ENCODE measurements around the gene SLC37A3. TPM values are rescaled to one million over a fixed set of nuclear protein-coding genes. Genes with fewer than 3 reads are reported as not detected.

Gene SLC37A3
- total RNA-seq, 1 experiment from 2014 or later = 52.7 TPM

GRCh38 chr7:140295224-140295738 is 103.0 kb downstream of the SLC37A3 start:
- TF ChIP-seq, protein P1, sequence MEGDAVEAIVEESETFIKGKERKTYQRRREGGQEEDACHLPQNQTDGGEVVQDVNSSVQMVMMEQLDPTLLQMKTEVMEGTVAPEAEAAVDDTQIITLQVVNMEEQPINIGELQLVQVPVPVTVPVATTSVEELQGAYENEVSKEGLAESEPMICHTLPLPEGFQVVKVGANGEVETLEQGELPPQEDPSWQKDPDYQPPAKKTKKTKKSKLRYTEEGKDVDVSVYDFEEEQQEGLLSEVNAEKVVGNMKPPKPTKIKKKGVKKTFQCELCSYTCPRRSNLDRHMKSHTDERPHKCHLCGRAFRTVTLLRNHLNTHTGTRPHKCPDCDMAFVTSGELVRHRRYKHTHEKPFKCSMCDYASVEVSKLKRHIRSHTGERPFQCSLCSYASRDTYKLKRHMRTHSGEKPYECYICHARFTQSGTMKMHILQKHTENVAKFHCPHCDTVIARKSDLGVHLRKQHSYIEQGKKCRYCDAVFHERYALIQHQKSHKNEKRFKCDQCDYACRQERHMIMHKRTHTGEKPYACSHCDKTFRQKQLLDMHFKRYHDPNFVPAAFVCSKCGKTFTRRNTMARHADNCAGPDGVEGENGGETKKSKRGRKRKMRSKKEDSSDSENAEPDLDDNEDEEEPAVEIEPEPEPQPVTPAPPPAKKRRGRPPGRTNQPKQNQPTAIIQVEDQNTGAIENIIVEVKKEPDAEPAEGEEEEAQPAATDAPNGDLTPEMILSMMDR (conservative IDR thresholded peaks at IDR 0.05) = no peak
- Mint-ChIP-seq H3K27ac (no peak overlapping the region), H3K36me3 (ENCODE audit: insufficient read depth in 1 of 3, low read depth in 3 of 3) (no peaks in the 10 kb centered on the region), H3K4me1 (no peaks in the 10 kb centered on the region), H3K4me3 (no peak overlapping the region), H3K27me3 (ENCODE audit: low read depth) (no peaks in the 10 kb centered on the region), H3K9me3 (no peaks in the 10 kb centered on the region)
- H3K79me1 ChIP-seq (ENCODE audit: insufficient read depth, low read depth, low read length, poor library complexity, severe bottlenecking) = no peaks in the 10 kb centered on the region
- H3K79me2 ChIP-seq (ENCODE audit: insufficient read depth, low read length) = no peaks in the 10 kb centered on the region
- no peak overlapping the region for H2AFZ ChIP-seq (ENCODE audit: low read length)
- H2BK20ac ChIP-seq (ENCODE audit: low read depth, low read length, poor library complexity, severe bottlenecking) = no peak overlapping the region
- no peak overlapping the region for H2BK120ac ChIP-seq (ENCODE audit: low read depth, low read length, poor library complexity, severe bottlenecking)
- no peak overlapping the region for H3K27ac ChIP-seq (ENCODE audit: insufficient read length, low read depth, low read length)
- H3K4me2 ChIP-seq (ENCODE audit: insufficient read depth, insufficient read length, low read length) = no peak overlapping the region
- no peak overlapping the region for H3K18ac ChIP-seq (ENCODE audit: insufficient read length, low read depth, low read length)
- H3K9ac ChIP-seq (ENCODE audit: extremely low read depth, insufficient read length, low read length) = no peak overlapping the region
- no peaks in the 10 kb centered on the region for H3K23me2 ChIP-seq (ENCODE audit: insufficient read length, low read depth, low read length, poor library complexity, severe bottlenecking)
- WGBS (ENCODE audit: extremely low coverage, insufficient read length, low lambda C conversion rate) = no CpG with 5 or more reads among the region's 8 CpGs
- no peak overlapping the region for H3T11ph ChIP-seq (ENCODE audit: low read length)
- H3K9me3 ChIP-seq (ENCODE audit: control insufficient read depth, low read depth, low read length) = no peaks in the 10 kb centered on the region
- no peak overlapping the region for H3K14ac ChIP-seq (ENCODE audit: insufficient read depth, low read length)
- H3K56ac ChIP-seq (ENCODE audit: insufficient read length, low read depth, low read length) = no peak overlapping the region
- H2BK15ac ChIP-seq (ENCODE audit: low read depth, low read length) = no peak overlapping the region
- H2BK12ac ChIP-seq (ENCODE audit: insufficient read length, low read depth, low read length) = no peak overlapping the region
- no peak overlapping the region for H4K91ac ChIP-seq (ENCODE audit: insufficient read length, low read depth, low read length)
- H4K20me1 ChIP-seq (ENCODE audit: control insufficient read depth, insufficient read depth, insufficient read length) = no peaks in the 10 kb centered on the region
- H2AK5ac ChIP-seq (ENCODE audit: insufficient read length, low read length) = no peak overlapping the region
- H3K27me3 ChIP-seq (ENCODE audit: insufficient read depth, low read length) = no peaks in the 10 kb centered on the region
- no peak overlapping the region for H3K23ac ChIP-seq (ENCODE audit: insufficient read length, low read depth, low read length)
- H3K4me1 ChIP-seq (ENCODE audit: insufficient read depth, low read length) = no peaks in the 10 kb centered on the region
- H2BK5ac ChIP-seq (ENCODE audit: insufficient read length, low read length) = no peak overlapping the region
- no peak for DNase-seq
- no peak overlapping the region for H4K5ac ChIP-seq (ENCODE audit: insufficient read length, low read depth, low read length)
- H3K4ac ChIP-seq (ENCODE audit: low read depth, low read length) = no peak overlapping the region
- H4K8ac ChIP-seq (replicated peaks; ENCODE audit: insufficient read length, low read depth, low read length) = no peak overlapping the region

All from H9 (cell line).